NCI-H128 (cell line): Measurements from ENCODE around the gene LYL1.
A peak's percentile ranks its signal among the peaks of the same experiment; 100 is the strongest.

Experiments used
- DNase-seq: peaks from one replicate; lab custom pipeline; 2025; ENCODE audit not compliant: unreplicated experiment; lab: John Stamatoyannopoulos, UW

Gene LYL1

DNA sequence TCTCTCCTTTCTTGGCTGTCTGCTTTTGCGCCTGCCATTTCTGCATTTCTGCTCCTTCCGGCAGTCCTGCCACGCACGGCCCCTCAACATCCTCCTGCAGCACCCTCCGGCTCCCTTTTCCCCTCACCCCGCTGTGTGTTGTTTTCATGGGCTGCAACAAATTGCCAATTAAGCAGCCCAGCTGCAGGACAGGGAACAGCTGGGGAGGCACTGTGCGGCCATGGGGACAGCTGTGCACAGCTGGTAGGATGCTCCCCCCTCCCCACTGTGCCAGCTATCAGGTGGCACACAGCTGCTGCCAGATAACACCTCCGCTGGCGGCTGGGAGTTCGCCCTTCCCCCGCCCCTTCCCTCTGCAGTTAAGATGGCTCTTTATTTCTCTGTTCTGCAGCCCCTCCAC lies 25.4 kb downstream of the LYL1 start:
- DNase-seq, result no peak

DNA sequence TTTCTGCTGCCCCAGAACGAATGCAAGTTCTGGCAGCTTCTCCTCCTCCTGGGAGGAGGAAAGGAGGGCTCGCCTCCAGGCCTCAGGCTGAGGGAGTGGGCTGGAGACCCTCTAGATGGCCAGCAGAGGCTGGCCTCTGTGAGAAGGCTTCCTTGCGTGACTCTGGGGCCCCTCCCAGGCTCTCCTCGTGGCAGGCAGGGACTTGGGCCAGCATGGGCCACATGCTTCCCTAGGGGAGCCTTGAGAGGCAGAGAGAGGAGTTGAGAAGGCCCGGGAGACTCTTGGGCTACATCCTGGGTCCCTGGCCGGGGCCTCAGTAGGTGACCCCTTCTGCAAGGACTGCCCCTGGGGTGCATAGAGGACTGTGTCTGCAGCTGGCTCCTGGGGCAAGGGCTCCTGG lies 25.9 kb downstream of the LYL1 start:
- no peak for DNase-seq

DNA sequence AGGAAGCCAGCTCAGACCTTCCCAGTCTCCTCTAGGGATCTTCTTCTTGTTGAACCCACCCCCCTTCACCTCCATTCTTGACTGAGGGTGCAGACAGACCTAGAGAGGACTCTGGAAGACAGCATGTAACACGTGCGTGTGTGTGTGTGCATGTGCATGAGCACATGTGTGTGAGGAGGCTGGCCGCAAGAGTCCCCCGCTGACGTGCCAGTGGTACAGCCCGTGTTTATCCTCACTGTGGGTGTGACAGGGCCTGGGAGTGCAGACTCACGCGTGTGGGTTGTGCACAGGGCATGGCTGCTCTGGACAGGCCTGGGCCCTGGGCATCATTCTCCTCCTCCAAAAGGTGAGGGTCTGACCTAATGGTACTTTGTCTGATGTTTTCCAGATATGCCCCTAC lies 26.3 kb downstream of the LYL1 start:
- DNase-seq, result no peak

DNA sequence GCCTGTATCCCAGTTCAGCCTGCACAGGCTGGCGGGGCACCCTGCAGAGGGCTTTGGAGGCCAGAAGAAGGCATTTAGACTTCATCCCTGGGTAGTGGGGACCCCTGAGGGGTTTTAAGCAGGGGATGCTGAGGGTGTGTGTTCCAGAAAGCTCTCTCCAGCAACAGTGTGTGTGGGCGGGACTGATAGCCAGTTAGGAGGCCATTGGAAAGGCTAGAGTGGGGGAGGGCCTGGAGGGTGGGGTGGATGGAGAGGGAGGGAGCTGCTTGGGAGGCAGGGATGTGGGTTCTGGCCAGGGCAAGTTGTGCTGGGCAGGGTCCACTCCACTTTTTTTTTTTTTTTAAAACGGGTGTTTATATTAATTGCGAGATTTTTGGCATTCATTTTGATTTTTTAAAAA lies 28.3 kb downstream of the LYL1 start:
- no peak for DNase-seq

DNA sequence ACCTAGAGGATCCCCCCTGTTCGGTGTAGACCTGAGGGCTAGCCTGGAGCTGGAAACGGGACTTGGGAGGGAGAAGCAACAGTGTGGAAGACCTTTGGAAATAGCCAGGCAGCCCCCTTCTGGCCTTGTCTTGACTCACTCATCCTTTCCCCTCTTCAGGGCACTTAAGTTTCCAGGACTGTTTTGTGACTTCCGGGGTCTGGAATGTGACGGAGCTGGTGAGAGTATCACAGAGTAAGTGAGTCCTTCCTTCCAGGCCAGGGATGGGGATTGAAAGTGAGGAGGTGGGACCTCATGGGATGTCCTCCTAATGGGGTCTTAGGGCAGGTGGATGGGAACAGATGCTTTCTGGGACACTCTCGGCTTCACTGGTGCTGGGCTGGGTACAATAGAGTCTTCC lies 29.4 kb downstream of the LYL1 start:
- DNase-seq, result no peak

DNA sequence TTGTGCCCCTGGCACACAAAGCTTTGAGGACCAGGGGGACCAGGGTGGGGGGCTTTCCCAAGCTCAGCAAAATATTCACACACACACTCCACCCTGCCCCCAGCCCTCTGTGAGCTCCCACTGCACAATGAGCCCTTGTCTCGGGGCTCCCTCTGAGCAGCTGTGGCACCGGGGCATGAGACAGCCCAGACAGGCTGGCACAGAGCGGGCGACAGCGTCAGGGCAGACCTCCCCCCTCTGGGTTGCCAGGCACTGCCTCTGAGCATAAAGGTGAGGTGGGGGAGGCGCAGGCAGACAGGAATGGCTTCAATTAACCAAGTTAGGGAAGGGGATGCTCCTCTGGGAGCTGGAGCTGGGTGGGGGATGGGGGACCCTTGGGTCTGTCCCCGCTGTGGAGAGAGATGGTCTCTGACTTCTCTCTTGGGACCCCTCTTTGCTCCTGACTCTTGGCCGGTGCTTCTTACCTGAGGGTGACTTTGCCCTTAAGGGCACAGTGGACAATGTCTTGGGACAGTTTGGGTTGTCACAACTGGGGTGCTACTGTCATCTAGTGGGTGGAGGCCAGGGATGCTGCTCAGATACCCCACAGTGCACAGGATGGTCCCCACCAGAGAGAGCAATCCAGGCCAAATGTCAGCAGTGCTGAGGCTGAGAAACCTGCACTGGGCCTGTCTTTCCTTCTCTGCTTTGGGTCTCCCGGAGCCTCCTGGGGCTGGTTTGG lies 30.3 kb downstream of the LYL1 start:
- DNase-seq, result no peak

DNA sequence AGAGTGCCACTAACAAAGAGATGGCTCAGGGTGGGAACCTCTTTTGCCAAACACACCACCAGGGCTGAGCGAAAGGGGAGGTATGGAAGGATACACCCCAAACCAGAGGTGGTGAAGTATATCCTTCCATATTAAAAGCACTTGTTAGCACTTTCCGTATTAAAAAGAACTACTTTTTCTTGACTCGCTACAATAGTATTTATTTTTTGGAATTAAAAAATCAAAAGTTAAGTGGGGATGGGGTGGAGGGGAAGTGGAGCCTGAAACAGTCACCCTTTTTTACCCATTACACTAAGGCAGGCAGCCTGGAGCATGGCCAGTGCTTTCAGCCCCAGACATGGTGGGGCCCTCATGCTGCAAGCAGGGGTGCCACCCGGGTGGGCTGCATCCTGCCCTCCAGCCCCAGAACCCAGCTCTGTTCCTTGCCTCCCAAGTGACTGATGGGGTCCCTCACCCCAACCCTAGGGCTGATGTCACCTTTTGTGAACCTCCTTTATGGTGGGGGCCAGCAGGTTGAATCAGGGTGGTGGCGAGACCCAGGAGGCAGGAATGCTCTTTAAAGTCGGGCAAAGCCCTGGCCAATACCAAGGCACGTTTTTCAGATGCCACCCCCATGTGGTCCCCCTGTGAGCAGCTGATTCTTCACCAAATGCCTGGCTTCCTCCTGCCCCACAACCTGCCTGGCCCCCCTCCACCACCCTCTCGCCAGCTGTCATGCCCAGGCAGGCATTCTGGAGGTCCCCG lies 31.0 kb downstream of the LYL1 start:
- no peak for DNase-seq

DNA sequence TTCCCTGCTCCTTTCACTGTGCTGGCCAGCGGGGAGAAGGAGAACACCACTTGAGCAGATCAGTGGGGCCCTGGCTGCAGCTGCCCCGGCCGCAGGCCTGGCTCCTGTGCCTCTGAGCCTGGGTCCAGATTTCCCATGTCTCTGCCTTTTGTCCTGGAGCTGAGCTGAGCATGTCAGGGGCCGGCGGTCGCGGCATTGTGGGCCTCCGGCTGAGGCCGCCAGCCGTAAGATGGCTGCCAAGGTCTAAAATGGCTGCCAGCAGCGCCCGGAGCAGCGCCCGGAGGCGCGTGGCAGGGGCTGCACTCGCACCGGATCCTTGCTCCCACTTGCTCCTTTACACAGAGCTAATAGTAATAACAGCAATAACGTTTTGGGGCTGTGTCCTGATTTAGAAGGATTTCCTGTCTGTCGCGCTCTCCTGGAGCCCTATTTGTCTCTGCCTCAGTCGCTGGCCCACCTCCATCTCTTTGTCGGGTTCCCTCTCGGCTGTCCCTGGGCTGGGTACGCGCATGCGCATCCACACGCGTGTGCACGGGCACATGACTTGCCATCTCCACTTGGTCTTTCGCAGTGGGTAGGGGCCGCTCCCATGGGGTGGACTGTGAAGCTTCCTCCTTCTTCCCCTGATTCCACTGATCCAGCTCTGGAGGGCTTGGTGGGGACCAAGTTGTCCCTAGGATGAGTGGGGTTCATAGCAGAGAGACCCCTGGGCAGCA lies 32.1 kb downstream of the LYL1 start:
- no peak for DNase-seq

DNA sequence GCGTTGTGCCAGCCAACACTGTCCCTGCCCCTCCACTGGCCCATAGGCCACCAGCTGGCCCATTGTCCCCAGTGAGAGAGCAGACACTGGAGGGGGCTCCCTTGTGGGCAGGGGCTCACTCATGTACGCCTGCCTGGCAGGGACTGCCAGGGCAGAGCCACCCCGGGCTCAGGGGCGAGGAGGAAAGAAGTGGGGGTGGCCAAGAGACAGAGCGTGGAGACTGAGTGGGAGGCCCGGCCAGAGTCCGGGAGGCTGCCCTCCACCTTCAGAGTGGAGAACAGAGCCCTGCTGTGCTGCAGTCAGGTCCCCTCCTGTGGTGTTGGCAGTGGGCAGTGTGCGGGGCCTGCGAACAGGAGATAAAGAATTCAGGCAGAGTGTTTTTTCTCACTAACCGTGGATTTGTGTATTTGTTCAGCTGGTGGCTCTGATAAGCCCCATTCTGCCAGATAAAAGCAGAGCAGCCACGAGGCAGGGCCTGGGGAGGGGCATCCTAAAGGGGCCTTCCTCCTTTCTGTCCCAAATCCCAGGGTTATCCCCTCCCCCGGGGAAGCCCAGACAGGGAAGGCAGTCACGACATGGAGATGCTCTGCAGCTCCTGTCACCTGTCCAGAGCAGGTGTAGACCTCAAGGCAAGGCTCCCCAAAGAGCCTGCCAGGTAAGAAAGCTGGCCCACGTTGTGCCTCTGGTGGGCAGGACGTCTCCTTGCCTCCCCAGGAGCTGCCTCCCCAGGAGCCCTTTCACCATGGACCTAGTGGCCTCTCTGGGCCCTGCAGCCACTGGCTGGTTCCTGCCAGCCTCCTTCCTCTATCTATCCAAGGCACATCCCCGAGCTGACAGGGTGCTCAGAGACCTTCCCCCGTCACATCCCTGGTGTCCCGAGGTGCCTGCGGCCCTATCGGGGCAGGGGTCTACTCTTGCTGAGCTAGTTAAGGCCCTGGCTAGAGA lies 33.0 kb downstream of the LYL1 start:
- DNase-seq, result no peak

DNA sequence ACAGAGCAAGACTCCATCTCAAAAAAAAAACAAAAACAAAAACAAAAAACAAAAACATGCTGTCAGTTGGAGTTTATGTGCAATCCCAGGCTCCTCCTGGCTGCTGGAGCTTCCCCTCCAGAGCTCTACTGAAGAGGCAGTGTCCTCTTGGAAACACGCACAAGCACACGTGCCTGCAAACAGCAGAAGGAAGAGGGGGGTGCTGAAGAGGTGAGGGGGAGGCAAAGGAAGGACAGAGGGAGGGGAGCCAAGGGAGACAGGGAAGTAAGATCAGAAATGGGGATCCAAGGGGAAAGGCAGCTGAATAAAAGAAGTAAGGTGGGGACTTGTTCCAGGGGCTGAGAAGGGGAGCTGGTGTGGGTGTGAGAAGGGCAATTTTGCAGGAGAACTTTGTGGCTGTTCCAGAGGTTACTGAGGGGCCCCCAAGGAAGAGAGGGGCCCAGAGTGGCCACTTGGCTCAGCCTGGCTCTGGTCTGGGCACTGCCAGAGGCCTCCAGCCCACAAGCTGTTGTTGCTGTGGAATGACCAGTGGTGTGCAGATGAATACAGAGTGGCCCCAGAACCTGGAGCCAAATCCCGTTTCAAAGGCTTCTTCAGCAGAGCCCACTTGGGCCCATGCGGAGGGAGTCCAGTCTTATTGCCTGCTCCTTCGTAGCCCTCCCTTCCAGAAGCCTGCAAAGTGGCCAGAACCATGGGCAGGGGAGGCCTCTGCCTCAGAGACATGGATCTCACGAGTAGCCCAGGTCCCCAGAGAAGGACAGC lies 34.4 kb downstream of the LYL1 start:
- DNase-seq, result no peak

DNA sequence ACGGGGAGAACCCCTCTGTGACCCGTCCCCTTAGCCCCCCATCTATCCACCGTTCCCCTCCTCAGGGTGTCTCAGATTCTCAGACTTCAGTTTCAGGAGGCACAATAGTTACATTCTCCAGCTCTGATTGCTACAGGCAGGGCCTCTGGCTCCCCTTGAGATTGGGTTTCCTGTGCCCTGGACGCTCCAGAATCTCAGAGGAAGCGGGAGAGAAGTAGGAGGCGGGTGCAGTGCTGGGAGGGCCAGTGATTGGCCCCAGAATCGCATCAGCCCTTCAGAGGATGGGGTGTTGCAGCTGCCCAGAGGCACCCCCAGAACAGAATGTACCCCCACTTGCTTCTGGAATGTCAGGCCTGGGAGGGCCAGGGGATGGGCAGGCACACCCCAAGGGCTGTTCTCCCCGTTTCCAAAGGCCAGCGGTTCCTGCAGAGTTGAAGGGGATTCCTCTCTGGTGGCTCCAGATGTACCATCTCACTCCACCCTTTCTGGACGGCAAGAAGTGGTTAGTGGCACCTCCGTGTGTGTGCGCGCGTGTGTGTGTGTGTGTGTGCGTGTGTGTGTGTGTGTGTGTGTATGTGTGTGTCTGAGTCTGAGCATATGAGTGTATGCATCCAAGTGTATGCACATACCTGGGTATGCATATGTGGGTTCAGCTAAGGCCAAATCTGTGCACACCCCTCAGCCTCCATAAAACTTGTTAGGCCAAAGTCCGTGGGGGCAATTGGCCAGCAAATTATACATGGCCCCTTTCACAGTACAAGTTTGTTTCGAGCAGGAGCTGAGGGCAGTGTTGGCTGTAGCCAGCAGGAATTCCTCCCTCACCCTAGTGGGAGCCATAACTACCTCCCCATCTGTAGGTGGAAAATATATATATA lies 35.5 kb downstream of the LYL1 start:
- no peak for DNase-seq

DNA sequence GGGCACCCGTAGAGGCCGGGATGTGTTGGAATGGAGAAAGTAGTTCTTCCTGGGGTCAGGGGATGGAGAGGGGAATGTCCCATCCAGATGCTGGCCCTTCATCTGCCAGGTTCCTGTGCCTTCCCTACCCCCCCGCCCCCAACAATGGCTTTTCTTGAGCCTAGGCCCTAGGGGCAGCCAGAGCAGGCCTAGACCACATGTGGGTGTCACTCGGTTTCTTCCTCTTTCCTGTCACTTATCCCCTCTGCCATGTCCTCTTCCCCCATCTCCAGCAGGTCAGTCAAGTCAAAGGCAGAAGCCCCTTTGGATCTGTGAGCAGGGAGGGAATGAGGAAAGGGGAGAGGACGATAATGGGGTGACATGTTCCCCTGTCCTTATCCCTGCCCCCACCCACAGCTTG lies 36.4 kb downstream of the LYL1 start:
- no peak for DNase-seq

DNA sequence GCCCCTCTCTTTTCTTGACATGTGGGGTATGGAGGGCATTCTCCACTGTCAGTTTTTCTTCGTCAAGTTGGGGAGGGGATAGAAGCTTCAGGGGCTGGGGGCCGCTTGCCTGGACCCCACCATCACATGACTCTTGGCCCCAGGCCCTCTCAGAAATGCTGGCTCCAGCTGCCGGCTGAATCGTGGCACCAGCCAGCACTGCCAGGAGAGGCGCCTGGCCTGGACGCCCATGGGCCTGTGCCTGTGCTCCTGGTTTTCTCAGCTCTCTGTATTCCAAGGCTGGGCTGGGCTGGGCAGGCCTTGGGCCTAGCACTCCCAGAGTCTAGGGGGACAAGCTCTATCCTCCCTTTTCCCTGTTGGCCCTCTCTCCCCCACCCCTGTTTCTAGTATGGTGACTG lies 38.6 kb downstream of the LYL1 start:
- DNase-seq, result no peak

DNA sequence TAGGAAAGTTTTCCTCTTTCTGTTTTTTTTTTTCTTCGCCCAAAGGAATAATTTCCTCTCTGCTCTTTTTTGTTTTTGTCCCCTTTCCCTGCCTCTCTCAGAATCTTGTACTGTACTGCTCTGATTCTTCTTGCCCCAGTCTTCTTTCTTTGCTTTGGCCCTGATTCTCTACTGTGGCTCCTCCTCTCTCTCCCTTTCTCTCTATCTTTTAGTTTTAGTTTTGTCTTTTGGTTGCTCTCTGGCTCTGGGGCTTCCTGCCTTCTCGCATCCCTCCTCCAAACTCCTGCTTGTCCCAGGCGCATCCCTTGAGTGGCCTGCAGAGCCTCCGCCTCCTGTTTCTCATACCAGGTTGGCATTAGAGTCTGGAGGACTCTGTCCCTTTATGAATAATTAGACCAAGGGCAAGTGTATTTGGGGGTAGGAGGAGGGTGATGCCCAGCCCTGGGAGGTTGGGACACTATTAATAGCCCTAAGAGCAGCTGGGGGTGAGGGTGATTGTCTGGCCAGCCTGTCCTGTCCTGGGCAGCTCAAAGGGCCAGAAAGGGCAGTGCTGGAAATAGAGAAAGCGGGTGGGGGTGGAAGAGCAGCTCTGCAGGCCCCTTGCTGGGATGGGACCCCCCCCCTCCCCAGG lies 39.1 kb downstream of the LYL1 start:
- no peak for DNase-seq

DNA sequence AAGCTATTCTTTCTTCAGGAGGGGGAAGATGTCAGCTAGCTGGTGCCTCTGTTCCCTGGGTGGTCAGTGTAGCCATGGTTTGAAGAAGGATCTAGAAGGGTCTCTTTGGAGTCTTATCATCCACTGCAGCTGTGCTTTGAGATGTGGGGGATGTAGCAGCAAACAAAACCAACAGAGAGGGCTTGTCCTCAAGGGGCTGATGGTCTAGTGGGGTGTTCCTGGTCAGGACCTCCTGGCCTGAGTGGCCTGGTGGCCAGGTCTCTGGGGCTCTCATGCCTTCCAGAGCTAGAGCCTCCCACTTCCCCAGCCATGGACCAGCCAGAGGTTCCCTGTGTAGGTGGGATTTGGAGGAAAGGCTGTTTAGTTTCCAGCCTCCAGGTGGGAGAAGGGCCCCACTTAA lies 40.3 kb downstream of the LYL1 start:
- DNase-seq, result no peak

DNA sequence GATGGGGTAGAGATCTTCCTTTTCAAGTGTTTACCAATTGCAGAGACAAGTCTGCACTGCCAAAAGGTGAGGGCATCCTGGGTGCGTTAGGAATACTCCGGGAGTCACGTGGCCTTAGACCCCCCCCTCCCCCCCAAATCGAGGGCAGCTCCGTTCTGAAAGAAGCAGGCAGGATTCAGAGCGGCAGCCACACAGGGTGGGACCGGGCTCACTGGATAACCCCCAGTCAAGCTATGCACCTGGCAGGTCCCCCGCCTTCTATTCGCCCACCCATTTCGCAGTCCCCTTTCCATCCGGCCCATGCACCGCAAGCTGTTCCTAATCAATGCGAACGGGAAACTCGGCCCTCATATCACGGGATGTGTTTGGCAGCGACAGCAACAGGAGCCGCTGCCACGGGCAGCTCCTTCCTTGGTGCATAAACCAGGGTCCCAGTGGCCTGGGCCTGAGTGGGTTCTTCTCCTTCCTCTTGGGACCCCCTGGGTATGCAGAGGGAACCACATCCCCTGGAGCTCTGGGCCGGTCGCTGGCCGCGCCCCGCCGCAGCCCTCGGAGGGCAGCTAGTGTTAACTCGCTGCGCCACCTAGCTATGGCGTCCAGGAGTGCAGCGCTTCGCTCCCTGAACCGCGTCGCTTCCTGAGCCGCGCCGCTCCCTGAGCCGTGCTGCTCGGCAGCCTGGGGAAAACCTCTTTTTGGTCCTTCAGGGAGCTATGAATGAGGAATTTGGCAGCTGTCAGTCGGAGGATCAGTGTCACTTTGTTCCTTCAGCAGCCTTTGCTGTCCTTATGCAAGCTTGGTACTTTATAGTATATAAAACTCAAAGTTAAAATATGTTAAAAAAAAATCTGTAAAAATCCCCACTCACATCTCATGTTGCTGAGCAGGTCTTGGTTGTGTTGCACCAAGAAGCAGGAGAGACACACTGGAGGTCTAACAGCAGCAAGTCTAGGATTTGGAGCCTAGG lies 41.4 kb downstream of the LYL1 start:
- peak; percentile 55 for DNase-seq

DNA sequence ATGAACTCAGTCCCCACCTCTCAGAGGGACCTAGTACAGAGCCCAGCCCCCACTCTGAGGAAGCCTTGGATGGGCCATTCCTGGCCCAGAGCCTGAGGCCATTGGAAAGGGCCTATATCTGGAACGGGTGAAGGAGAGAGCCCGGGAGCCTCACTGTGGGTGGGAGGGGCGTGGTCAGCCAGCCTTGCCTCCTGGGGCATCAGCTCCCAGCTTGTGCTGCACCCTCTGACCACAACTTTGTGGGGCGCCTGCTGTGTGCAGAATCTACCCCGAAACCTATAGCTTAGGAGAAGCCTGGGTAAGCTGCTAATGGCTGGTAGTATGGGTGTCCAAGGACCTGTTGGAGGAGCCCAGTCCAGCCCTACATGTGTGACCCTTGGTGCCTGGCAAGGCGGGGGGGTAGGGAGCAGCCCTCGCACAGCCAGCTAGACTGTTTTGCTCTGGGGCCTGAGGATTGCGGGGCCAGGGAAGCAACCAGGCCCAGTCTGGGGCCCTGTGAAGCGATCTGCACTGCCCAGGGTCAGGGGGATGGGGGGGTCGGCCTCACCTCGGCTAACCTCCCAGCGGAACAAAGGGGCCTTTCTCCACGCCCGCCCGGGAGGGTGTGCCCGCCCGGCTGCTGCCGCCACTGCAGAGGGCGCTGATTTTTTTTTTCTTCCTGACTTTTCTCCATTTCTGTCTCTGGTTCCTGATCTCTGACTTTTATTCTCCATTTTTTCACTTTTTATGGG lies 42.3 kb downstream of the LYL1 start:
- no peak for DNase-seq
